Femur (tissue), 1 donor: ENCODE results near the gene KCNIP1.

Experiments
- DNase-seq: peaks from one replicate; pipeline ENCODE4 v3.0.0-alpha.2; 2017

The KCNIP1 gene

DNA sequence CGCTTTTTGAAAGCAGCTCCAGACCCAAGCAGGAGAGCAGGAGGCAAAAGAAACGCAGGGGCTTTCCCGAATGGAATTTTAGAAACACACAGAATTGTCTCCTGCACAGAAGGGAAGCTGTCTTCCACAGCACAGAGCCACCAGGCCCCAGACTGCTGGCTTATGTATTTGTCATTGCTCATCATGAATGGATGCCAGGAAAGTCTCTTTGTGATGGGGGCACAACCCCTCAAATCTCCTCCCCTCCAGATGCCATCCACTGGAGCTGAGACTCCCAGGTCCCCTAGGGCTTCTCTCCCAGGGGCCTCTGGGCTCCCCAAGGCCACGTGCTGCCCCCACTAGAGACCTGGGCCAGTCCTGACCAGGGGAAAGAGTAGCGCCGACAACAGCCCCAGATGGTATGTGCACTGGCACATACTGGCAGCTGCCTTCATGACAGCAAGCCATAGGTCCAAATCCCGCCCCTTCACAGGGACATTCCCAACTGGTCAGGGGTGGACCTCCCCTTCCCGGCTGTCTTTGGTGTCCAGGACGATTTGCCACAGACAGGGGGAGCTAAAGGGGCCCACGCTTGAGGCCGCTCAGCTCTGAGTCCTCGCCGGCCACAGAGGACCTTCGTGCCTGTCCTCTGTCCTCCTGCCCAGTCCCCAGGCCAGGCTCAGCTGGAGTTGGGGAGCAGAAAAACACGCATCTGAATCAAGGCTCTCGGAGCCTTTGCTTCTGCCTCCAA is 127.8 kb downstream of the KCNIP1 start:
- DNase-seq: peak; percentile 61

DNA sequence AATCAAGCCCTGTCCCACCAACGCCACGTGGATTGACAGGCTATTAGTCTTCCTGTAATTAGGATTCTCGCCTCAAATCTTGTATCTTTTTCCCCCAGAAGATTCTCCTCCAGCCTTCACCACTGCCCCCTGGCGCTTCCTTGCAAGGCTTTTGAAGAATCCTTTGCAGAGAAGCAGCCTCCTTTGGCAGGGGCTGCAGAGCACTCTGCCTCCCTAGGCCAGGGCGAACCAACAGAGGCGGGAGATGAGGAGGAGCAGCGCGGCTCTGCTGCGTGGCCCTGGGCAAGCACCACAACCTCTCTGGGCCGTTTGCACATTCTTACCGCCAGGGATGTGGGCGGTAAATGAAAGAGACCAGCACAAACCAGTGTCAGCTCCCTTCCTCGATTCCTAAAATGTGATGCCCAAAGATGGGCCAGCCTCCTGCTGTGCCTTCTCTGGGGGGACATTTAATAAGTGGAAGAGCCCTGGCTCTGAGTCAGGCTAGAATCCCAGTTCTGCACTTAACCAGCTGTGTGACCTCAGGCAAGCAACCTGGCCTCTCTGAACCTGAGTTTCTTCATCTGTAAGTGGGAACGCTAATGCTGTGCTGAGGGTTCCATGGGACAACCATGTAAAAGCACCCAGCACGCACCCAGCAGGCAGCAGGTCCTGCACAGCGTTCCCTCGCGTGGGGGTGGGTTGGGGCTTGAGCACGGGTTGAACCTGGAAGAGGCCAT is 128.6 kb downstream of the KCNIP1 start:
- DNase-seq: peak; percentile 25

DNA sequence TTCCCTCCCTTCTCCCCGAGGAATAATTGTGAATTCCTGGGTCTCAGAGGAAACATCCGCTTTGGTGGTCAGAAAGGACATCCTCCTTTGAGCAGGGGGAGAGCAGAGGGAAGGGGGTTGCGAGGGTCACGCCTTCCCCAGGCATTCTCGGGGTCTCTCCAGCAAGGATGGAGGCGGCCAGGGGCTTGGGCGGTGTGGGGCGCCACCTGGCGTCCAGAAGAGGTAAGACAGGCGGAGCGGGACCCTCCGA is 129.1 kb downstream of the KCNIP1 start:
- DNase-seq: peak; percentile 90

DNA sequence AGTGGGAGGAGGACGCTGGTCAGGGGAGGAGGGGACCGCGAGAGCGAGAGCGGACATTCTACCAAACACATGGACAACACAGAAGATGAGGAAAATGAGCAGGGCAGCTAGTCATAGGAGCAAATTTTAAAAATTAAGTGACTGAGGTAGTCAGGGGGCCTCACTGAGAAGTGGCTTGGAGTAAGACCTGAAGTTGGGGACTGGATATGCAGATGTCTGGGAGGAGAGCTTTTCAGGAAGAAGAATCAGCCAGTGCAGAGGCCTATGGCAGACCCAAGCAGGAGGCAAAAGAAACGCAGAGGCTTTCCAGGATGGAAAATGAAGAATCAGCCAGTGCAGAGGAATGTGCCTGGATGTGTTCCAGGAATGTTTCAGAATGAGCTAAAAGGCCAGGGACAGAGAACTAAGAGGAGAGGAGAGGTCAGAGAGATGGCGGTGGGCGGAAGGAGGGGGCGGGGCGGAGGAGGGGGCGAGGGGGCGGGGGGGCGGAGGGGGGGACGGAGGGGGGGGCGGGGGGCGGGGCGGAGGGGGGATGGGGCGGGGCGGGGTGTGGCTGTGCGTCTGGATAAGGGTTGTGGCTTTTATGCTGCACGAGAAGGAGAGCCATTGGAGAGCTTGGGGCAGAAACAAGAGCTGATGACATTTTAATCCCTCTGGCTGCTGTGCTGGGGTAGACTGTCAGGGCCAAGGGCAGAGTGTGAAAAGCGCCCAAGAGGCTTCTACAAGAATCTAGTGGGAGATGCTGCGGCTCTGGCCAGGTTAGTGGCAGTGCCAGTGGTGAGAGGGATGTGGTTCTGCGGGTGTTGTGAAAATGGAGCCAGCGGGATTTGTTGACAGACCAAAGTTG is 129.6 kb downstream of the KCNIP1 start:
- DNase-seq: peak; percentile 88

DNA sequence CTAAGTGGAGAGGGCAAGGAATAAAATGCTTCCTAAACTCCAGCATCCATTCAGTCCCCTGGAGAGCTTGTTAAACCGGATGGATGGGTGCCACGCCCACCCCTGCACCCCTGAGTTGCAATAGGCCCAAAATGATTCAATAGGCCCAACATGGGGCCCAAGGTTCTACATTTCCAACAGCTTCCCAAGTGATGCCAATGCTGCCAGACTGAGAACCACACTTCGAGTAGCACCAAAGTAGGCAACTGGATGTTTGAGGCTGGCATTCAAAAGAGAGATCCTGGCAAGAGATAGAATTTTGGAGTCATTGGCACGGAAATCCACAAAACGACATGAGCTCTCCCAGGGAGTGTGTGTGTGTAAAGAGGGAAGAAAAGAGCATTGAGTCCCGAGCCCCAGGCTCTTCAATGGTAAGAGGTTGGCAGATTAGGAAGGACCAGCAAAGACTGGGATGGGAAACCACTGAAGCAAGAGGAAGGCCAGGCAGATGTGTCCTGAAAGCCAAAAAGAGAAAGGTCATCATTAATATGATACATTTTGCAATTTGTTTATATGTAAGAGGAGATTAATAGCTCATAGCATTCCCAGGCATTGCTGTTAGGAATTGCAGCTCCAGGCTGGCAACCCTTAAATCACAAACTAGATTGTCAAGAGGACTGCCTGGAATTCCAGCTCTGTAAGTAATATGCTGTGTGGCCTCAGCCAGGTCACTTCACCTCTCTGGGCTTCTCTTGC is 130.6 kb downstream of the KCNIP1 start:
- peak; percentile 19 for DNase-seq

DNA sequence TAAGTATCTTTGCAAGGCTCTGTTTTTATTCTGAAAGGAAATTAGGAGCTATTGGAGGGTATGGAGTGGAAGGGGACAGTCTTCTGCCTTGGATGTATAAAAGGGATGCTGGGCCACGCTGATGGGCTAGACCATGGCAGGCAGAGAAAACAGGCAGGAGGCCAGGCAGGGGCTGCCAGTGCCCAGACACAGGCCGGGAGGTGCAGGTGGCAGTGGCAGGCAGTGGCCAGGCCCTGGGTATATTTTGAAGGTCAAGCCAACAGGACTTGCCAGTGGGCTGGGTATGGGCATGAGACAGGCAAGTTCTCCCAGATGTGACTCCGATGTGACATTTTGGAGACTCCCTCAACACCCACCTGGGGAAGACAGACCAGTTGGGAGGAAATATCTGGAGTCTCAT is 131.9 kb downstream of the KCNIP1 start:
- DNase-seq: peak; percentile 22

DNA sequence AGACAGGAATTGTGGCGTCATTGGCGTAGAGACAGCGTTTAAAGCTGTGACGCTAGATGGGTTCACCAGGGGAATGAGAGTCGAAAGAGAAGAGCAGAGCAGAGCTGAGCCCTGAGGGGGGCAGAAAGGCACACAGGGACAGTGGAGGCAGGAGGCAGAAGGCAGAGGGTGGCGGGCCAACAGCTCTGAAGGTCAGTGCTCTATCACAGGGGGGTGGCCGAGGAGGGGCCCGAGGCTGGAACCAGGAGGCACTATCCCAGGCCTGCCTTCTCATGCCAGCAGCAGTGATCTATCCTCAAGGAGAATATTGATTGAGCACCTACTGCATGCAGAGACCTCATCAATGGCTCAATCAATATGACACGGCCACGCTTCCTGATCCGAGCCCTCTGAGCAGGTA is 132.4 kb downstream of the KCNIP1 start:
- peak; percentile 13 for DNase-seq

DNA sequence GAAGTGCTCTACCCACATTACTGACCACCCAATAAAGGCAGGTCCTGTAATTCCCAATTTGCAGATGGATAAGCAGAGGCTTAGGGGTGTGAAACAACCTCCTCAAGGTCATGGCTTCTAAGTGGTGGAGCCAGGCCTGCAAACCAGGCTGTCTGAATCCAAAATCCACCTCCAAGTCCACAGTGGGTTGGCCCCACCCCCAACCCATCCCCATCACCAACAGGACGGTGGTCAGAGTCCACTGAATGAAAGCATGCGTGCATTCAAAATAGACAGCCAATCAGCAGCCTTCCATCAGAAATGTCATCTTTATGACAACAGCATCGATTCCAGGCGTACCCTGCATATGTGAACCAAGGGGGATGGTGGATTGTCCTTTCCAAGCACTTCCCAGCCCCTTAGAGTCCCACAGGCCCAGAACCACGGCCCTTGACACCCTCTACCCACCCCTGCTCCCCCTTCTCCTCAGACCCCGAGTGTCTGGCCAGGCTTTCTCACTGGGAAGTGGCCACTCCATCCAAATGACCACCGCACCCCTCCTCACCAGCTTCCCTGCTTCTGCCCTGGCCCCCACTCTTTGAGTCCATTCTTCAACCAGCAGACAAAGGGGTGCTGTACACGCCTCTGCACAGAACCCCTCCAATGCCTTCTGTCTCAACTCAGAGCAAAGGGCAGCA is 133.1 kb downstream of the KCNIP1 start:
- peak; percentile 3 for DNase-seq

DNA sequence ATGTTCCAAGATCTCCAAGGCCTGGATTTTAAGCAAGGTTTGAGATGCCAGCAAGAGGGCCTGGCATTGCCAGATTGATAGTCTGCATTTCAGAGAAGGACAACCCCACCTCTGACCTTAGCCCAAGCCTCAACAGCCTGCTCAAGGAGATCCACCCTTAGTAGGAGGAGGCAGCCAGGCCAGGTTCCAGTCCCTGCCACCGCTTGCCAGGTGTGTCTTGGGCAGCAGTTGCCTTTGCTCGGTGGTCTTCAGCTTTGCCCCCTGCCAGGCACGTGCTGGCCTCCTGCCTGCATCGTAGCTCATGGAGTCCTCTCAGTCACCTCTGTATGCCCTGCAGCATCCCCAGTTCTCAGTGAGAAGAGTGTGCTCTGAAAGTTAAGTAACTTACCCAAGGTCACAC is 134.2 kb downstream of the KCNIP1 start:
- DNase-seq: peak; percentile 14

DNA sequence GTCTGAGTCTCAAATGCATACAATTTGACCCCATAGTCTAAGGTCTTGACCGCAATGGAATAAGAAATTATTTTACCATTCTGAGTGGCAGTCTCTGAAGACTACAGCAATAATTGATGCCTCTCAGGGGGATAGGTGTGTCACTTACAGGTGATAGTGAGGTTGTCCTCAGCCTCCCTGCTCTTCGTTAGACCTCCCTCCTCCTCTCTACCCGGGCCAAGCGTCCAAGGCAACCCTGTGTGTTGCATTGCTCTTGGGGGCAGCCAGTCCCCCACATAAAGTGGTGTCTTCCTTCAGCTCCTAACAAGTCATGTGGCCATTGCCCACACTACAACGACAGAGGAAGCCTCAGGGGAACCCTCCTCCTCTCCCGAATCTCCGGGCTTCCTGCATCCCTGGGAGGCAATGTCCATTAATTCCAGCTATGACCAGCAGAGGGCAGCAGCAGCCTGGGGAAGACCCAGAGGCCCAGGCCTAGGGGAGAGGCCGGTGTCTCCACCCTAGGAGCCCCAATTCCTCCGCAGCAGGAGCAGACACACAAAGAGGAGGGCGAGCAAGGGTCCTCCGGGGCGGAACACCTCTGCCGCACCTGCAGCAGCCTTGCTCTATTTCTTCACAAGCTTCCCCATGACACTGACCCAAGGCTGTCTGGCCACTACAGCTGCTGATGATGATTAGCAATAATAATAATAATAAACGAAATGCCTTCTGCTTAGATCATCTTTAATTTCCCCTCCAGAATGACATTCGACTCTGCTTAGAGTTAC is 134.8 kb downstream of the KCNIP1 start:
- peak; percentile 54 for DNase-seq

DNA sequence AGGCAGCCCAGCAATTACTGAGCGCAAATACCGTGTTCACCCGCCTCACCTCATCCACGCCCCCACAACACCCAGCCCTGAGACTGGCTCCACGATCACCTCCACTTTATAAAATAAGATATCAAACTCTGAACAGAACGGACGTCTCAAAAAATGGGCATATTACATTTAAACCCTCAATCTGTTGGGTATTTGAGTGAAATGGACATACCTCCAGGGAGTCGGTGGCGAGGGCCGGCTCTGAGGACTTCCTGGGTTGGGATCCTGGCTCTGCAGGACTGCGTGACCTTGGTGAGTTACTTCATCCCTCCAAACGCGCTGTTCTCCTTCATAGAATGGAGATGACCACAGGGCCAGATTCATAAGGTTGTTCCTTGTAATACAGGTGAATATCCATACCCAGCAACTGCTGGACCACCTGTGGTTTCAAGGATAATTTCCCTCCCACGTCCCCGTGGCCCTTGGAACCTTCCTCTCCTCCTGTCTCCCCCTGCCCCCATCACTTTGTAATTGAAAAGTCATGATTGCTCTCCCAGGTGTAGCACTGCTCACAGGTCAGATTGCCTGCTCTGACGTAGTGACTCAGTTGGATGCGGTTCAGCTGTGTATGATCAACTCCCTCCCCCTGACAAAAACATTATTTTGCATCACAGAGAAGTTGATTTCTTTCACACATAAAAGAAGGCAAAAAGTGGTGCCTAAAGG is 135.6 kb downstream of the KCNIP1 start:
- DNase-seq: peak; percentile 0

DNA sequence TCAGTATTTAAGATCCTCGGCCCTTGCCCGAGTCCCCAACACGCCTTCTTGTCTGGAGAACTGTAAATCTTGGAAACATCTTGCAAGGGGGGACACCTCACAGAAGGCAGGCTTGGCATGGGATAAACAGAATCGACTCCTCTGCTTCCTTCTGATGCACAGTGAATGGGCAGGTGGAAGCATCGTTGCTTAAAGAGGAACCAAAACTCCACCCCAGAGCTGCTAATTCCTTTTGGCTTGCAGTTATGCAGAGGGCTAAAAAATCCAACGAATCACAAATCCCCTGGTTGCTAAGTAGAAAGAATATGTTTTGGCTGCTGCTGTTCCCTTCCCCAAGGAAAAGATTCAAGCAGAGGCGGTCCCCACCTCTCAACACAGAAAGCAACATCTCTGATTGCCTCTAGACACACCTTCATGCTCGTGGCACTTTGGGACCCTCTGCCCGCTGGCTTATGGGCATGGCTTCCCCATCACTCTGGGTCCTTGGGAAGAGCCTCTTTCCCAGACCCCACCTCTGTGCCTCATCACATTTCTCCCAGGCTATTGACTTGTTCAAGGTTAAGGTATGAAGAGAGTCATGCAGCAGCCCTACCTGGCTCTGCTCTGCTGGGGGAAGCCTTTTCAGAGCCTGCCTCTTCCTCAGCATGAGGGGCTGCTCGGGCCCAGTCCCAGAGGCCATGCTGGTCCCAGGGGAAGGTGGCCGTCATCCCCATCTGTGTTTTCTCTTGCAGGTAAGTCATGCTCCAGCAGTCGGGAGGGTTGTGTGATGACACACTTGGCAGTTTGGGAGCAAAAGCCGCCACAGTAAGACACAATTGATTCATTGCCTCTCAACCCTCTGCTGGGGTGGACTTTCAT is 137.1 kb downstream of the KCNIP1 start:
- peak; percentile 13 for DNase-seq

DNA sequence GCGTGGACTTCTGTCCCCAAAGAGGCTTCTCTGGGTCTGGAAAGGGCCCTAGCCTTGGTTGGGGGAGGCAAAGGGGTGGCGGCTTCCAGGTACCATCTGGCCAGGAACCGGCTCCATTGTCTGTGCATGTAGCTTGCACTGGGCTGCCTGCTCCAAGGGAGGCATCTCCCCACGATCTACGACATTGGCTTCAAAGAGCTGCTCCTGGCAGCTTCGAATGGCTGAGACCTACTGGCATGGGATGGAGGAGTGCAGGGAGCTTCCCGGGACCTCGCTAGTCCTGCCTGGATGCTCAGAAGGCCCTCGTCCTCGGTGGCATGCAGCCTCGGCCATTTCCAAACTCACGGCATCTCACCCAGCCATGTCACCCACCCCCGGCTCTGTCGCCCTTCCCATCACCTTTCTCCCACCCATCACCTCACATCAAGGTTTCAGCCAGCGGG is 137.8 kb downstream of the KCNIP1 start:
- DNase-seq: no peak

DNA sequence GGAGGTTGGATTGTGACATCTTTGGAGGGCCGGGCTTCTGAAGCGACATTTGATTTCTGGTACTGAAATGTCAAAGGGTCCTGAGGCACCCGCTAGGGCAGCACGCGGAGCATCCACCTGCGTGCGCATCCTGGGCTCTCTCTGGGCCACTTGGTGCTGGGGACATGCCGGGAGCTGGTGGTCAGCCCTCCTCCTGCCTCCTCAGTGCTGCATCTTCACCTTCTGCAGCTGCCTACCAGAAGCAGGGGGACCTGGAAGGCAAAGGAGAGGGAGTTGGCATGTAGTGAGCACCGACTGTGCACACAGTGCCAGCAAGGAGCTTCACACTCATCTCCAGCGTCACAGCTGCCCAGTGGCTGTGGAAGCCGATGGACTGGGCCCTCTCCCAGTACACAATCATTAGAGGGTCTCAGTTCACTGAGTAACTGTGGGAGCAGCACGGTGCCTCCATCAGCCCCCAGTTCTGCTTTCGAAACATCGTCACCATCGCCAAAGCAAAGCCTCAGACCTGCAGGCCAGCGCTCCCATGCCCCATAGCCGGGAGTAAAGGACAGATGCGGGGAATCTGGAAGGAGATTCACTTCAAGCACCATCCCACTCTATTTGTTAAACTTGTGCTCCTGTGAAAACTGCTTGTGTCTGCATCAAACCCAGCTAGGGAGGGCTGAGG is 138.4 kb downstream of the KCNIP1 start:
- DNase-seq: peak; percentile 4

DNA sequence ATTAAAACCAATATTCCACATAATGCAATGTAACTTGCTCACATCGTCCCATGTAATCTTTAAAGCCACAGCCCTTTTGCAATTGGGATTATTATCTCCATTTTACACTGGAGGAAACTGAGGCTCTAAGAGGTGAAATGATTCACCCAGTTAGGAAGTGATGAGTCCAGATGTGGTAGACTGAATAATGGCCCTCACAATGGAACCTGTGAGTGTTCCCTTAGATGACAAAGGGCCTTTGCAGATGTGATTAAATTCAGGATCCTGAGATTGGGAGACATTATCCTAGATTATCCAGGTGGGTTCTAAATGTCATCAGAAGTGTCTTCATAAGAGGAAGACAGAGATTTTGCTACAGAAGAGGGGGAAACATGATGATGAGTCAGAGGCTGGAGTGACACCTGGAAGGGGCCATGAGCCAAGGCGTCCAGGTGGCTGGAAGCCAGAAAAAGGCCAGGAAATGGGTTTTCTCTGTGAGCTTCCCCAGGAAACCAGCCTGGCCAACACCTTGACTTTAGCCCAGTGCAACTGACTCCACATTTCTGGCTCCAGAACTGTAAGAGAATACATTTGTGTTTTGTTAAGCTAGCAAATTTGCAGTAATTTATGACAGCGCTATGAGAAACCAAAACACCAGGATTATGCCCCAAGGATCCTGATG is 139.1 kb downstream of the KCNIP1 start:
- DNase-seq: peak; percentile 16

DNA sequence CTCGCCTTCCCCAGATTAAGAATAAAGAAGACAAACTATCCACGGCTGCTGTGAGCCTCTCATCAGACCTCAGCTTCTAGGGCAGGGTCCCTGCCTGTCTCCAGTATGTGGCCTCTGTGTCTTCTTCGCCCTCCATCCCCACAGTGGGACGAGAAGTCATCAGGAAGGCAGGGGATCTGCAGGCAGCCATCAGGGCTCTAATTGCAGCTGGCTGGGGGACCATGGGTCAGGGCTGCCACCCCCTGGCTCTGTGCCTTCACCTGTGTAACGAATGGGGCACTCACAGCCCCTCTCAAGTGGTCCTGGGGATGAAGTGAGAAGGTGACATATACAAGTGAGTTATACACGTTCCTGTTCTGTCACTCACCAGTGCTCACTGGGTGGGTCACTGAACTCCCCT is 139.8 kb downstream of the KCNIP1 start:
- peak; percentile 9 for DNase-seq

DNA sequence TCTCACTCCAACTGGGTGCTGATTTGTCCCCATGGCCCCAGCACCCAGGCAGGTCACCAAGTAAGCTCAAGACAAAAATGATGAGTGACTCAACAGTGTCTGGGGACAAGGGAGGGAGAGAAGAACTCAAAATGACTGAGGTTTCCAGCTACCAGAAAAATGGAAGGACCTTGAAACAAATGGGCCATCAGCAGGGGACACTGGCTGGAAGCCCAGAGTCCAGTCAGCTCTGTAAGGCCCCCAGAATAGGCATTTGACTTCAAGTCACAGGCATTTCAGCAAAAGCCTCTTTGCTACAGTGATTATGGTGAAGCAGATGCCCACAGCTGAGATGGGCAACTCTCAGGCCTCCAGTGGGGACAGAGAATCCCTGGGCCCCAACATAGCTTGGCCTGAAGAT is 140.7 kb downstream of the KCNIP1 start:
- DNase-seq: no peak

DNA sequence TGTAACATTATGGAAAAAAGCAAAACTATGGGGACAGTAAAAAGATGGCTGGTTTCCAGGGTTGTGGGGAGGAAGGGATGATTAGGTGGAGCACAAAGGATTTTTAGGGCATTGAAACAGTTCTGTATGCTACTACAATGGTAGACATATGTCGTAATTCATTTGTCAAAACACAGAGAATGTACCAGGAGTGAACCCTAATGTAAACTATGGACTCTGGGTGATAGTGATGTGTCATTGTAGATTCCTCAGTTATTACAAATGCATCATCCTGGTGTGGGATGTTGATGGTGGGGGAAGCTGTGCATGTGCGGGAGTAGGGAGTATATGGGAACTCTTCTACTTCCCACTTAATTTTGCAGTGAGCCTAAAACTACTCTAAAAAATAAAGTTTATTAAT is 144.7 kb downstream of the KCNIP1 start:
- no peak for DNase-seq

DNA sequence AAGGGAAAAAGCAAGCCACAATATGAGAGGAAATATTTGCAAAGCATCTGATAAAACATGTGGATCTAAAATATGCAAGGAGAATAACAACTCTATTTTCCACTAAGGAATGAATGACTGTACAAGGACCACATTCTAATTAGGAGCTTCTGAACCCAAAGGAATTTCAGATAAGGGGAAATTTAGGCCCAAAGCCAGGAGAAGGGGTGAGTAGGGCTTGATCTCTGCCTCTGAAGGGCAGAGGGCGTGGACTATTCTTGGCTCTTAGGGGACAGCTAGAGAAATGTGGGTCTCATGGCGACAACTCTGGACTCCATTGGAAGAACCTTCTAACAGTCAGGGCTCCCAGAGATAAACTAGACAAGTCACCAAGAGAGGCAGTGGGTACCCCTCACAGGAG is 147.0 kb downstream of the KCNIP1 start:
- no peak for DNase-seq
